HCT116 (cell line): ENCODE measurements around the gene ERC2.

Experiments used
- ATF3 ChIP-seq: IDR thresholded peaks from 2 replicates; pipeline ENCODE4 v1.6.1; 2012
- MAX ChIP-seq: IDR thresholded peaks from 2 replicates; pipeline ENCODE4 v1.6.1; 2012
- POLR2AphosphoS5 ChIP-seq: IDR thresholded peaks from 2 replicates; pipeline ENCODE4 v1.6.1; 2011; ENCODE audit warnings: mild to moderate bottlenecking, low read depth, low read length, moderate library complexity
- TF ChIP-seq, protein P1 (sequence below), 3 experiments: fragments of 200-600 bp in 1 of 3; sonication (generic) in 1 of 3; IDR thresholded peaks in 2 of 3; conservative IDR thresholded peaks in 1 of 3; 2 replicates each; pipeline ENCODE4 v1.5.1; 2012 to 2017; ENCODE audit warnings: low read depth in 2 of 3, low read length in 2 of 3, antibody characterized with exemption in 1 of 3, borderline replicate concordance in 1 of 3, control low read depth in 1 of 3, mild to moderate bottlenecking in 1 of 3, mixed read lengths in 1 of 3, mixed run types in 1 of 3, moderate library complexity in 1 of 3; ENCODE audit not compliant: insufficient read depth in 1 of 3

DNA sequence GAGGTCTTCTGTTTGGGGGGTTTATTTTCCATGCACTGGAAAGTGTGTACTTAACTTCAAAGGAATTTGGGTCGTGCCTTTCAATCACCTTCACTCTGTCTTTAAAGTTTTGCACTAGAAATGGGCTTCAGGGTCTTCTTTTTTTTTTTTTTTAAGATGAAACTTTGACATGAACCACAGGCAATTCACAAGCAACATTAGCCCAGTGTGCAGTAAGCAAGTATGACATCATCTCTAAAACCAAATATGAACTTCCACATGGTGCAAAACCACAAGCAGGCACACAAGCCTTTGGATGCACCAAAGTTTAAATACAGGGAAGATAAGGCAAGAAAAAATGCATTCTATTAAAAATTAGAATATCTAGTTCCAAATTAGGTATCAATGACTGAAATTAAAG is 381.9 kb downstream of the ERC2 start:
- TF ChIP-seq, protein P1, sequence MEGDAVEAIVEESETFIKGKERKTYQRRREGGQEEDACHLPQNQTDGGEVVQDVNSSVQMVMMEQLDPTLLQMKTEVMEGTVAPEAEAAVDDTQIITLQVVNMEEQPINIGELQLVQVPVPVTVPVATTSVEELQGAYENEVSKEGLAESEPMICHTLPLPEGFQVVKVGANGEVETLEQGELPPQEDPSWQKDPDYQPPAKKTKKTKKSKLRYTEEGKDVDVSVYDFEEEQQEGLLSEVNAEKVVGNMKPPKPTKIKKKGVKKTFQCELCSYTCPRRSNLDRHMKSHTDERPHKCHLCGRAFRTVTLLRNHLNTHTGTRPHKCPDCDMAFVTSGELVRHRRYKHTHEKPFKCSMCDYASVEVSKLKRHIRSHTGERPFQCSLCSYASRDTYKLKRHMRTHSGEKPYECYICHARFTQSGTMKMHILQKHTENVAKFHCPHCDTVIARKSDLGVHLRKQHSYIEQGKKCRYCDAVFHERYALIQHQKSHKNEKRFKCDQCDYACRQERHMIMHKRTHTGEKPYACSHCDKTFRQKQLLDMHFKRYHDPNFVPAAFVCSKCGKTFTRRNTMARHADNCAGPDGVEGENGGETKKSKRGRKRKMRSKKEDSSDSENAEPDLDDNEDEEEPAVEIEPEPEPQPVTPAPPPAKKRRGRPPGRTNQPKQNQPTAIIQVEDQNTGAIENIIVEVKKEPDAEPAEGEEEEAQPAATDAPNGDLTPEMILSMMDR (IDR thresholded peaks at IDR 0.05 in 2 of 3, conservative IDR thresholded peaks at IDR 0.05 in 1 of 3; ENCODE audit: borderline replicate concordance in 1 of 3, insufficient read depth in 1 of 3, low read depth in 2 of 3, low read length in 2 of 3), result no peak
- TF ChIP-seq POLR2AphosphoS5, result no peak
- no peak for TF ChIP-seq MAX
- TF ChIP-seq ATF3, result no peak
